ENCODE data around the gene KANK2.

Gene KANK2

GRCh38 chr19:11234486-11235075 lies 37.2 kb upstream of the KANK2 start:
- TF ChIP-seq, protein P1, sequence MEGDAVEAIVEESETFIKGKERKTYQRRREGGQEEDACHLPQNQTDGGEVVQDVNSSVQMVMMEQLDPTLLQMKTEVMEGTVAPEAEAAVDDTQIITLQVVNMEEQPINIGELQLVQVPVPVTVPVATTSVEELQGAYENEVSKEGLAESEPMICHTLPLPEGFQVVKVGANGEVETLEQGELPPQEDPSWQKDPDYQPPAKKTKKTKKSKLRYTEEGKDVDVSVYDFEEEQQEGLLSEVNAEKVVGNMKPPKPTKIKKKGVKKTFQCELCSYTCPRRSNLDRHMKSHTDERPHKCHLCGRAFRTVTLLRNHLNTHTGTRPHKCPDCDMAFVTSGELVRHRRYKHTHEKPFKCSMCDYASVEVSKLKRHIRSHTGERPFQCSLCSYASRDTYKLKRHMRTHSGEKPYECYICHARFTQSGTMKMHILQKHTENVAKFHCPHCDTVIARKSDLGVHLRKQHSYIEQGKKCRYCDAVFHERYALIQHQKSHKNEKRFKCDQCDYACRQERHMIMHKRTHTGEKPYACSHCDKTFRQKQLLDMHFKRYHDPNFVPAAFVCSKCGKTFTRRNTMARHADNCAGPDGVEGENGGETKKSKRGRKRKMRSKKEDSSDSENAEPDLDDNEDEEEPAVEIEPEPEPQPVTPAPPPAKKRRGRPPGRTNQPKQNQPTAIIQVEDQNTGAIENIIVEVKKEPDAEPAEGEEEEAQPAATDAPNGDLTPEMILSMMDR (IDR thresholded peaks at IDR 0.05; ENCODE audit: borderline replicate concordance, control extremely low read depth, extremely low read depth, insufficient read depth, missing control alignments) = no peak
- no peak for DNase-seq (ENCODE audit: low spot score)
- in situ Hi-C loops (cut with MboI; ENCODE audit: low sequenced_read_pairs, unreplicated experiment) = no loop called here

DNA sequence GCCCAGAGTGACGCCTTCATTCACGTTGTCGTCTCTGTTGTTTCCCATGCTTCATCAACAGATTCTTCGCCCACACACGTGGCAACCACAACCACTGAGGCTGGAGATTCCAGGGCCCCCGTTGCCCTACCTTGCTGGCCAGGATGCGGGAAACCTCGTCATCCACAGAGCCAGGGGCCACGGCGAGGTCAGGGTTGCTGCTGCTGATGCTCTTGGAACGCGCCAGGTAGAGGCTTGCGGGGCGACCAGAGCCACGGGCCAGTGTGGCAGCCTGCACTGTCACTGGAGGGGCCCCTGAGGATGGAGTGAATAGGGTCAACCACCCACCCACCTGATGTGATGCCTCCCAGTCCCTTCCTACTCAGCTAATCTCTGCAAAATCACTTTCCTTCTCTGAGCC lies 35.7 kb upstream of the KANK2 start:
- TF ChIP-seq, protein P1 (IDR thresholded peaks at IDR 0.05; ENCODE audit: borderline replicate concordance, control extremely low read depth, extremely low read depth, insufficient read depth, missing control alignments) = no peak
- DNase-seq (ENCODE audit: low spot score) = no peak
- in situ Hi-C loops (cut with MboI; ENCODE audit: low sequenced_read_pairs, unreplicated experiment) = no loop called here

DNA sequence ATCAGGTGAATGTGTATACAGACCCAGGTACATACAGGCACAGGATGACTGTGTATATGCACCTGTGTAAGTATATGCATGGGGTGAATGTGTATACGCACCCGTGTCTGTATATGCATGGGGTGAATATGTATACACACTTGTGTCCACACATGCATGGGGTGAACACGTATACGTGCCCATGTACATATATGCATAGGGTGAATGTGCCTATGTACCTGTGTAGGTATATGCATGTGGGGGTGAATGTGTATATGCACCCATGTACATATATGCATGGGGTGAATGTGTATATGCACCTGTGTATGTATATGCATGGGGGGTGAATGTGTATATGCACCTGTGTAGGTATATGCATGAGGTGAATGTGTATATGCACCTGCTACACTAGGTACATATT lies 35.2 kb upstream of the KANK2 start:
- in situ Hi-C loops (cut with MboI; ENCODE audit: low sequenced_read_pairs, unreplicated experiment) = no loop called here
- TF ChIP-seq, protein P1 (IDR thresholded peaks at IDR 0.05; ENCODE audit: borderline replicate concordance, control extremely low read depth, extremely low read depth, insufficient read depth, missing control alignments) = no peak
- no peak for DNase-seq (ENCODE audit: low spot score)

DNA sequence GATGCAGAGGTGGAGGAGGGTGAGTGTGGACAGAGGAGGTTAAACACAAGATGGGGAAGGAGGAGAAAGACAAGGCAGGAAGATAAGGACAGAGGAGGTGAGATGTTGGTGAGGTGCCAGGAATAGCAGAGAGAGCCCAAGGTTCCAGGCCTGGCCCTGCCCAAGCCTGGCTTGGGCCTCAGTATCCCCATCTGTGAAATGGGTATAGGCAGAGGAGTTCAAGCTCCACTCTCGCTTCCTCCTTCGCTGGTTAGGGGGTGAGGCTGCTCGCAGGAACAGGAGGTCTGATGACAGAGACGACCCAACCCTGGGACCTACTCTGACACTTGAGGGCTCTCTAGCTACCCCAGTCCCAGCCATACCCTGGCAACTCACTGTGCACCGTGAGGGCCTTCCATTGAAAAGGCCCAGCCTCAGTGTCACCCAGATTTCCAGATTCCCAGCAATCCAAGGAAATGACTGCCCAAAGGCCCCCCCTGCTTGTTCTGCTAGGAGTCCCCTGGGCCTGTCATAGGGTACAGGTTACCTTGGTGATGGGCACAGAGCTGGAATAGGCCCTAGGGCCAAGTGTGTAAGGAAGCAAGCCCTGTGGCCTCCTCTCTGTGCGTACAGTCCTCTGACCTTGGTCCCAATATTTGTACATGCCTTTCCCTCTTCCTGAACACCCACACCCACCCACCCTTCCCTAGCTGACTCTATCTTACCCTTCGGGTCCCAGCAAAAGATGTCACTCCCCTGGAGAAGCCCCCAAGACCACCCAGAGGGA lies 33.5 kb upstream of the KANK2 start:
- TF ChIP-seq, protein P1 (IDR thresholded peaks at IDR 0.05; ENCODE audit: borderline replicate concordance, control extremely low read depth, extremely low read depth, insufficient read depth, missing control alignments) = no peak
- in situ Hi-C loops (cut with MboI; ENCODE audit: low sequenced_read_pairs, unreplicated experiment) = no loop called here
- no peak for DNase-seq (ENCODE audit: low spot score)

DNA sequence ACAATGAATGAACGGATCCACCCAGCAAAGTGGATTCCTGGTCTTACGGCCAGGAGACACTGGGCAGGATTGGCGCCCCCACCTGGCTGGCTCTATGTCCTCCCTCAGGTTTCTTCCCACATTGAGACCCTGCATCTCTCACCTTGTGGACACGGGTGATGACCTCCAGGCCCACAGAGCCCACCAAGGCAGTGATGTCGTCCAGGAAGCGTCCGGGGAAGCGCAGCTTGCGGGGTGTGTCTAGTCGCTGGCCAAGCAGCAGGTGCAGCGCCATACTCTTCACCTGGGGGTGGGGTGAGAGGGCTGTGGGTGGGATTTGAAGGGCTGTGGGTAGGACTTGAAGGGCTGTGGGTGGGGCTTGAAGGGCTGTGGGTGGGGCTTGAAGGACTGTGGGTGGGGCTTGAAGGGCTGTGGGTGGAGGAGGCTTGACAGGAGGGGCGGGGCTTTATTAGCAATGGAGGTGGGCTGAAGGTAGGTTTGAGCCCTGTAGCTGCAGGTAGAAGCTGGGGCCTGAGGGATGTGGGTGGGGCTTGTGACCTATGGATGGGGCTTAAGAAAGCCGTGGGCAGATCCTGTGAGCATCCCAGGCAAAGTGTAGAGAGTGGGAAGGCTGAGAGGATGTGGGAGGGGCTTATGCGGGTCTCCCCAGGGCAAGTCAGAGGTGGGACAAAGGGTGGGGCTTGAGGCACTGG lies 30.0 kb upstream of the KANK2 start:
- DNase-seq (ENCODE audit: low spot score) = no peak
- in situ Hi-C loops (cut with MboI; ENCODE audit: low sequenced_read_pairs, unreplicated experiment) = no loop called here
- TF ChIP-seq, protein P1 (IDR thresholded peaks at IDR 0.05; ENCODE audit: borderline replicate concordance, control extremely low read depth, extremely low read depth, insufficient read depth, missing control alignments) = no peak

DNA sequence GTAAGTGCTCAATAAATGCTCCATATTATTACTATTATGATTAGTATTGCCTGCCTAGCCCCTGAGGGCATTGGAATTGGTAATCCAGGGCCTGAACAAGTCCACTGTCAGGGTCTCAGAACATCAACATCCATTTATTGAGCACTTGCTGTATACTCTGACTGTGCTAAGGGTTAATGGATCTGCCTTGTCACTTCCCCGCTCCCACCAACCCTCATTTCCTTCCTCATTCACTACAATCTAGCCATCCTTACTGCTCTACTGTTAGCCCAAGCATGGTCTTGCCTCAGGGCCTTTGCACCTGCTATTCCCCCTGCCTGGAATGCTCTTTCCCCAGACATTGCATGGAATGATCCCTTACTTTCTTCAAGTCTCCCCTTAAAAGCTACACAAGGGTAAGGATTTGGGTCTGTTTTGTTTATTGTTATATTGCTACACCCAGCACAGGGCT lies 29.4 kb upstream of the KANK2 start:
- in situ Hi-C loops (cut with MboI; ENCODE audit: low sequenced_read_pairs, unreplicated experiment) = no loop called here
- DNase-seq (ENCODE audit: low spot score) = no peak
- TF ChIP-seq, protein P1 (IDR thresholded peaks at IDR 0.05; ENCODE audit: borderline replicate concordance, control extremely low read depth, extremely low read depth, insufficient read depth, missing control alignments) = no peak
